NCI-H446 (cell line): ENCODE data around the gene PIWIL1.

ENCODE experiments used
- DNase-seq, 2 experiments: peaks; one replicate each; lab custom pipeline; 2025; lab: John Stamatoyannopoulos, UW

PIWIL1 gene

GRCh38 chr12:130336723-130337487, 782 bp upstream of the PIWIL1 start:
- DNase-seq, result no peak

DNA sequence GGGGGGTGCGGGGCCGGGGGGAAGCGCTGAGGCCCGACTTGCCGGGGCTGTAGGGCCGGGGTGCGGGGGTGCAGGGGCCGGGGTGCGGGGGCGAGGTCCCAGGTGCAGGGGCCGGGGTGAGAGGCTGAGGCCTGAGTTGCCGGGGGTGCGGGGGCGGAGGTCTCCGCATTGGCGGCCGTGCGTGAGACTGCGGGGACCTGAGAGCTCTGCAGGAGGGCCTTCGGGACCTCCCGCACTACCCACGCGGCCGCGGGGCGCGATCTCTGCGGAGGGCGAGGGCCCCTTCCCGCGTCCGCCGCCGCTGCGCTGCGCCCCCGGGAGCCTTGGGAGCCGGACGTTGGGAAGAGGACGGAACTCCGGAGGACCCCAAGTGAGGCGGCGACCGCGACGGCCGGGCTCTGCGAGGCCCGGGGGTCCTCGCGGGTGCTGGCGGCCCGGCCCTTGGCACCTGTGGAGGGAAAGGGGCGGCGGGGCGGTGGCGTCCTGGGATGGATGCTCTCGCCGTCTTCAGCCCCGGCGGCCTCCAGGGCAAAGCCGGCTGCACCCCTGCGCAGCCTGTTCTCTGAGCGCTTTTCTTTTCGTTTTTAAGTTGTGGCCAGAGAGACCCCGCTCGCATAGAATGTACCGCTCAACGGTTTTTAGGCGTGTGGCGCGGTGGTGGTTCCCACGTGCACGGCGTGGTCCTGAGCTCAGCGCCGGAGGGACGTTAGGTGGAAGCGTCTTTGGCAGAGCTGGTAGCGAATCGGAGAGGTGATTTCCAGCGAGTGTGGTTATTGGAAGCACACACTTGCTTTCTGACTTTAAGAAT, 1.3 kb downstream of the PIWIL1 start:
- no peak for DNase-seq

- no peak for DNase-seq
Measured at GRCh38 chr12:130339951-130340350, 2.3 kb downstream of the PIWIL1 start.

DNA sequence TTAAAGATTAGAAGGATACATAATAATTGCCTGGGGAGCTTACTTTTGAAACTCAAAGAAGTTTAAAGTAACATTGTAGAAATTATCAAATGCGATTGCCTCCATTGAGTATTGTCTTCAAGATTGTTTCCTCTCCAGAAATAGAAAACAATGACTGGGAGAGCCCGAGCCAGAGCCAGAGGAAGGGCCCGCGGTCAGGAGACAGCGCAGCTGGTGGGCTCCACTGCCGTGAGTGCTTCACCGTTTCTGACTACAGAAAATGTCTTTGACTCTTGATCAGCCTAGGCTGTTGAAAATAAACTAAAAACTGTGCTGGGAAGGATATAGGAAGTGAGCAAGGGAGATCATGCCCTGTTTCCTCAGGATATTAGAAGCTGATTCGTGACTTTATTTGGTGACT, 4.8 kb downstream of the PIWIL1 start:
- no peak for DNase-seq

GRCh38 chr12:130342842-130343241, 5.2 kb downstream of the PIWIL1 start:
- no peak for DNase-seq

DNA sequence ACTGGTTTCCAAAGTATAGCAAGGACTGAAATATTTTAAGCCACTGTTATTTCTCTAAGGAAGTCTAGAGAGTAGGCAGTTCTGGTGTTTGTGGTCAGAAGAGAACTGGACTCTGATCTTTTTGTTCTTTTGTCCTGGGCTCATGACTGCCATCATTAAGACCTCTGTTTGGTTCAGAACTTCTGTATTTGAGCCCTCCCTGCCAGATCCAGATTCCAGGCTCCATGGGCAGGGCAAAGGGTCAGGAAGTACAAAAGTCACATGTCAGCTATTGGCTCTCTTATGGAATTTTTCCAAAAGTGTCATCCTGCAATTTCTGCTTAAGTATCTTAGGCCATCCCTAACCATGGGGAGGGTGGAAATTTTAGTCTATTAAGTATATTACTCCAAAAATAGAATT, 6.8 kb downstream of the PIWIL1 start:
- DNase-seq, result no peak

- DNase-seq, result no peak
Measured at GRCh38 chr12:130345292-130345691, 7.6 kb downstream of the PIWIL1 start.

DNA sequence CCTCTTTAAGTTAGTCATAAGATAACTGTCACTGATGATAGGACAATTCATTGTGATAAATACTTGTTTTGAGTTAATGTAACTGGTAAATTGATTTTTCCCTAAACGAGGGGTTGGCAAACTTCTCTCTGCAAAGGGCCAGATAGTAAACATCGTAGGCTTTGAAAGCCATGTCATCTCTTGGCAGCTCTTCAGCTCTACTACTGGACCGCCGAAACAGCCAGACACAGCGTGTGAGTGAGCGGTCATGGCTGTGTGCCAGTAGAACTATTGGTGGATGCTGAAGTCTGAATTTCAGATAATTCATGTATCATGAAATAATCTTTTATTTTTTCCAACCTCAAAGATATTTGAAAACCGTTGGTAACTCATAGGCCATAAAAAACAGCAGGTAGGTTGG, 9.9 kb downstream of the PIWIL1 start:
- DNase-seq, result peak in 1 of 2 experiments; percentile 2

- no peak for DNase-seq
Measured at GRCh38 chr12:130350715-130351114, 13.0 kb downstream of the PIWIL1 start.

DNA sequence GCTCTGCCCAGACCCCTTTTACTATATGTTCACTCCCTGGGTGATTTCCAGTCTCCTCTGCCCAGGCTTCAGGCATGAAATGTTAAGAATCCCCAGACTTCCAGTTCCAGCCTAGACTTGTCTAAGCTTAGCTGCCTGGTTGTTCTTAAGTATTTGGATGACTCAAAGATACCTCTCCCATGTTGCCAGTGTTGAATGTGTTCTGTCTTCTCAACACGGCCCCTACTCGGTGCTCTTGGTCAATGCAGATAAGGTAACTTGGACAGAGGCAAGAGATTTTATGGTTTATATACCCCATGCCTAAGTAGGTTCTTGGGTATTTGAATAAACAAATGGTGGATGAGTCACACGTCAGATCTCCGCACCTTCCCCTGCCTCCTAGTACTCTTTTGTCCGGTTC, 13.6 kb downstream of the PIWIL1 start:
- no peak for DNase-seq

- no peak for DNase-seq
Measured at GRCh38 chr12:130353081-130353480, 15.4 kb downstream of the PIWIL1 start.

- no peak for DNase-seq
Measured at GRCh38 chr12:130354407-130354806, 16.7 kb downstream of the PIWIL1 start.

- DNase-seq, result no peak
Measured at GRCh38 chr12:130356222-130356621, 18.5 kb downstream of the PIWIL1 start.

DNA sequence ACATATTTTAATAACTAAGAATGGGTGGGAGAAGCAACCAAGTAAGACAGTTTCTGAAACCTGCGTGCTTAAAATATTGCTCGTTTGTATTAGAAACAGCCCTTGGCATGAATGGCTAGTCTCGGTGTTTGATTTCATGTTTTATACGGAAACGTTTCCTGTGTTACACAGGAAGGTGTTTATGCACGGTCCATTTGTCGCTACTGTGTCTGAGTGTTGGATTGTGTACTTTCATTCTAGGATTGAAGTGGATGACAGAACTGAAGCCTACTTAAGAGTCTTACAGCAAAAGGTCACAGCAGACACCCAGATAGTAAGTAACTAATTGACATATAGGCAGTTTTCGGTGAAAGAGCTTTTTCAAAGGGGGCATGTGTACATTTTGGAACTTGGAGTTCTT, 19.6 kb downstream of the PIWIL1 start:
- DNase-seq, result no peak

- DNase-seq, result no peak
Measured at GRCh38 chr12:130357729-130358330, 20.1 kb downstream of the PIWIL1 start.

DNA sequence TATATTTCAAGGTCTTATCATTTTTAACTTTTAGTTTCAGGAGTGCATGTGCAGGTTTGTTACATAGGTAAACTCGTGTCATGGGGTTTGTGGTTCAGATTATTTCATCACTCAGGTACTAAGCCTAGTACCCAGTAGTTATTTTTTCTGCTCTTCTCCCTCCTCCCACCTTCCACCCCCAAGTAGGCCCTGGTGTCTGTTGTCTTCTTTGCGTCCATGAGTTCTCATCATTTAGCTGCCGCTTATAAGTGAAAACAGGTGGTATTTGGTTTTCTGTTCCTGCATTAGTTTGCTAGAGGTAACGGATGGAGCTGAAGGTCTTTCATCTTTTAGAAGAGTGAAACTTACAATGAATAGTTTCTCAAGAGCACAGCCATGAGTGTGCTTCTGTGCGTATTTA, 24.4 kb downstream of the PIWIL1 start:
- DNase-seq, result no peak

GRCh38 chr12:130364578-130364977, 26.9 kb downstream of the PIWIL1 start:
- no peak for DNase-seq

DNA sequence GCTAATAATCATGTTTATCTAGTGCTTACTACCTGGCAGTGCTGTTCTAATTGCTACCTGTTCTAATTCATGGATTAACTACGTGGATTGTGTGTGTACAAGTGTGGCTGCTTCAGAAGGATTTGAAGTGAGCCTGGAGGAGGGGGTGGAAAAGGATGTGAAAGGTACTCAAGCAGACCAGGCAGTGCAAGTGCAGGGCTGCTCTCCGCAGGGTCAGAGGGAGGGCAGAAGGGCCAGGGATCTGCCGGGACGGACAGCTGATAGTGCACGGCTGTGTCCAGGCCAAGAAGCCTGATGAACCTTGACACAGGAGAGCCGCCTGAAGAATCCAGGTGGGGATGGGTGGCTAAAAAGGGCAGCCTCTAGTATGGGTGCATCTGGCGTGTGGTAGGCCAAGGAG, 28.5 kb downstream of the PIWIL1 start:
- no peak for DNase-seq

DNA sequence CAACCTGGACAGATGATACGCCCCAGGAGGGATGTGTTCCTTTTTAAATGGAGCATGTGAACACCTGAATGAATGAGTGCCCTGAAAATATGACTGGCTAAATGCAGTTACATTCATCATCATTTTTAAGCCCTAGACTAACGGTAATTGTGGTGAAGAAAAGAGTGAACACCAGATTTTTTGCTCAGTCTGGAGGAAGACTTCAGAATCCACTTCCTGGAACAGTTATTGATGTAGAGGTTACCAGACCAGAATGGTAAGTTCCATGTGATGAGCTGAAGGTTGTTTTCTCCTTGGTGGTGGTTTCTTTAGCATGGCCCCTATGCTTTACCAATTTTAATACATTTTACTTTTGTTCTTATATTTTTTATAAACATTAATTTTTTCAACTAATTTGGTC, 29.3 kb downstream of the PIWIL1 start:
- DNase-seq, result no peak

DNA sequence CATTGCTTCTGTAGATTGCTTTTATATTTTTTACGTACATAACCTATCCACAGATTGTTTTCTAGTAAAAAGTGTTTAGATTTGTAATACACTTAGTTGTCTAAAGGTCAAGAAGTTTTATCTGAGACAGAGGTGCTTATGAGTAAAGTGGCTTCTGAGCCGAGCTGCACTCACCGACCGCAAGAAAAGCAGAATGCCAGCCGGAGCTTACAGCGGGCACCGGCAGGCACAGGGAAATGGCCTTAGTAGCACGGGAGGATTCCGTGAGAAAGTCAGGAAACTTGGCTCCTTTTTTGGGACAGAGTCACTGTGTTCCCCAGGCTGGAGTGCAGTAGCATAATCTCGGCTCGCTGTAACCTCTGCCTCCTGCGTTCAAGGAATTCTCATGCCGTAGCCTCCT, 29.8 kb downstream of the PIWIL1 start:
- no peak for DNase-seq

GRCh38 chr12:130369816-130370215, 32.1 kb downstream of the PIWIL1 start:
- DNase-seq, result no peak

- no peak for DNase-seq
Measured at GRCh38 chr12:130371296-130371695, 33.6 kb downstream of the PIWIL1 start.

DNA sequence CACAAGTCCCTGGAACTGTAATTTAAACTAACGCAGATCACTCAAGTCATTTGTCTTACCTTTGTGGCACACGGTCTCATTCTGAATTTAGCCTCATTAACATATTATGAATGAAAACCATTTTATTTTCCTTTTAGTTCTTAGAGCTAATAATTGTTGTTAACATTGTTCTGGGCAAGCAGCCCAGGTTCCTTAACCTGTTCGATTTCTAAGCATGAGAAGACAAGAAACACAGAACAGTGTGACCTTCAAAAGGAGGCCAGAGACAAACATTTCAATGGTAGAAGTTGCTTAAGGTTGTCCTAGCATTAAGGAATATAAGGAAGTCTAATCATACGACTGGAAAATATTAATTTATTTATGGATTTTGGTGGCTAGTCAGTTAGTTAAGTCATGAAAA, 35.2 kb downstream of the PIWIL1 start:
- no peak for DNase-seq
